Activated naive CD4-positive, alpha-beta T cell treated with anti-CD3 and anti-CD28 coated beads, Interleukin-2, amount 10 ng/mL, durations not matched to agents 7 days and 5 days (primary cell): ENCODE results near the gene STRA6.

Source experiments
- CTCF ChIA-PET: fragments of 350-600 bp; sonication (Branson Sonifier 250); formaldehyde crosslinking; loops from one replicate; lab custom pipeline; 2021; ENCODE audit warnings: antibody characterized with exemption; lab: Charles Lee
- DNase-seq: peaks from one replicate; pipeline ENCODE4 v3.0.0-alpha.2; 2020
- H3K27ac Mint-ChIP-seq: one replicate; pipeline ENCODE4 v1.8.0; 2021; ENCODE audit warnings: mild to moderate bottlenecking, moderate library complexity, mixed read lengths
- H3K27me3 Mint-ChIP-seq: one replicate; pipeline ENCODE4 v1.8.0; 2021; ENCODE audit warnings: mild to moderate bottlenecking, mixed read lengths
- H3K36me3 Mint-ChIP-seq: one replicate; pipeline ENCODE4 v1.8.0; 2021; ENCODE audit warnings: mixed read lengths
- H3K4me1 Mint-ChIP-seq: one replicate; pipeline ENCODE4 v1.8.0; 2021; ENCODE audit warnings: mixed read lengths
- H3K4me3 Mint-ChIP-seq: one replicate; pipeline ENCODE4 v1.8.0; 2021; ENCODE audit warnings: mild to moderate bottlenecking, moderate library complexity, mixed read lengths
- H3K9me3 Mint-ChIP-seq: one replicate; pipeline ENCODE4 v1.8.0; 2021; ENCODE audit warnings: mixed read lengths

Gene STRA6

GRCh38 chr15:74234598-74234875, 31.9 kb upstream of the STRA6 start:
- Mint-ChIP-seq H3K4me3 (no peak overlapping the region), H3K4me1 (no peaks in the 10 kb centered on the region), H3K27me3 (peaks cover 39% of the 10 kb centered on the region), H3K27ac (no peak overlapping the region), H3K36me3 (no peaks in the 10 kb centered on the region), H3K9me3 (no peaks in the 10 kb centered on the region)
- CTCF ChIA-PET = no interaction called here
- DNase-seq = no peak

DNA sequence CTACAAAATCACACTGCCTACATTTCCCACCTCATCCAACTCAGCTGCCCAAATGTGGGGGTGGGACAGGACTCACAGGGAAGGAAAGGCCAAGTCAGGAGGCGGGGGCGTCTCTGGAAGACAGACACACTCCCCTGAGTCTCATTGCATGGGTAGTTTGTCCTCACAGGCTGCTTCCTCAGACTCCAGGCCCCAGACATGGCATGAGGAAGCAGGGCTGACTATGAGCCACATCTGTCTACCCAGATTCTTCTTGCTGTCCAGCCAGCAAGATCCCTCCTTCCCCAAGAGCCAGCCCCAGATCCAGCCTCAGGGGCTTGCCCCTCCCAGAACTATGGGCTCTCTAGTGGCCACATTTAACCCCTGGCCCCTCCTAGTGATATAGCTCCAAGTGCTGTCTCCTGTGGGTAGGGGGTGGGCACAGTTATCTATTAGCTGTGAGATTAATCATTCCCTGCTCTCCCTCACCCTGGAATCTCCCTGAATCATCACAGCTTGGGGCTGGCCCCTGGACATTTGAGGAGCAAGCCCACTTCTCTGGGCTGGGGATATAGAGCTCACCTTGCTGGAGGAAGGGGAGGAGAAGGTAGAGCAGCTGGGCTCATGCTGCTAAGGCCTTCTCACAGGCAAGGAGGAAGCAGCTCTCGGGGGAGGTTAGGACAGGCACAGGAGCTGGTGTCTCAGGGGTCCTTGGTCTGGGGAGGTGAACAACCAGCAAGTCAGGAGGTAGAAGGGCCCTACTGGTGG, 31.4 kb upstream of the STRA6 start:
- CTCF ChIA-PET = no interaction called here
- Mint-ChIP-seq H3K4me3 (no peak overlapping the region), H3K36me3 (no peaks in the 10 kb centered on the region), H3K27ac (no peak overlapping the region), H3K9me3 (no peaks in the 10 kb centered on the region), H3K27me3 (peaks cover 36% of the 10 kb centered on the region), H3K4me1 (no peaks in the 10 kb centered on the region)
- no peak for DNase-seq

DNA sequence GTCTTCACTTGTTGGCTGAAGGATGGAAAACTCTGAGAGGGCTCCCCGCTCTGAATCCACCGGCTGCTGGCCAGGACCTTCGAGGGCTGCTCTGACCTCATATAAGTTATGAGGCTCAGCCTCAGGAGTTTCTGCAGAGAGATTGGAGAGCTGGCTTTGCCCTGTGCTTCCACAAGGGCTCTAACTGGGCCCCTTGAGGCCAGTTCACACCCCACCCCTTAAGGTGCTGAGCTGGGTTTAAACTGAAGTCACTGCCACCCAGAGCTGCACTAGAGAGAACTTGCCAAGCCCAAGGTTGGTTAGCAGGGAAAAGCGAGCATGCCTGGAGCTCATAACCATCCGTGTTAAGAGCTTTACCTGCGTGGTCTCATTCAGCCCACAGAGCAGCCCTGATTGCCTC, 30.8 kb upstream of the STRA6 start:
- peaks cover 32% of the 10 kb centered on the region for H3K27me3 Mint-ChIP-seq
- no peaks in the 10 kb centered on the region for H3K9me3 Mint-ChIP-seq
- CTCF ChIA-PET = no interaction called here
- H3K27ac Mint-ChIP-seq = no peak overlapping the region
- DNase-seq = no peak
- H3K4me1 Mint-ChIP-seq = no peaks in the 10 kb centered on the region
- H3K4me3 Mint-ChIP-seq = no peak overlapping the region
- no peaks in the 10 kb centered on the region for H3K36me3 Mint-ChIP-seq

- no peaks in the 10 kb centered on the region for H3K9me3 Mint-ChIP-seq
- no peak for DNase-seq
- H3K36me3 Mint-ChIP-seq = no peaks in the 10 kb centered on the region
- no peak overlapping the region for H3K27ac Mint-ChIP-seq
- no peaks in the 10 kb centered on the region for H3K4me1 Mint-ChIP-seq
- peaks cover 41% of the 10 kb centered on the region for H3K27me3 Mint-ChIP-seq
- H3K4me3 Mint-ChIP-seq = no peak overlapping the region
- CTCF ChIA-PET = no interaction called here
These were observed 28.9 kb upstream of the STRA6 start for GRCh38 chr15:74231475-74231874.

DNA sequence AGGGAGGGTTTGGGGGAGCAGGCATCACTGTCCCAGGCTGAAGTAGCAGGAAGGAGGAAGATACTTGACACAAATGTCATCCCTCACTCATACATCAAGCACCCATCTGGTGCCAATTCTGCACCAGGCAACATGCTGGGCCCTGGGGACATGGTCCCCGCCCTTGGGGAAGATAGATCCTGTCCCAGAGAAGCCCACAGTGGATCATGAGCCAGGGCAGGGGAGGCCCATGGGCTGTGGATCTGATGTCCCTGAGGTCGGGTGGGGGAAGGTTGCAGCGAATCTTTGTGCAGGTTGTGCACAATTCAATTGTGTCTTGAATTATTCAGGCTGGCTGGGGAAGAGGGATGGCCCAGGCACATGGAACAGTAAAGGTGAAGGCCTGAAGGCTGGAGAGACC, 27.1 kb upstream of the STRA6 start:
- H3K36me3 Mint-ChIP-seq = no peaks in the 10 kb centered on the region
- peaks cover 49% of the 10 kb centered on the region for H3K27me3 Mint-ChIP-seq
- no peak for DNase-seq
- no peaks in the 10 kb centered on the region for H3K9me3 Mint-ChIP-seq
- no peak overlapping the region for H3K4me3 Mint-ChIP-seq
- no peak overlapping the region for H3K27ac Mint-ChIP-seq
- no peaks in the 10 kb centered on the region for H3K4me1 Mint-ChIP-seq
- CTCF ChIA-PET = no interaction called here

GRCh38 chr15:74228723-74229081, 26.1 kb upstream of the STRA6 start:
- Mint-ChIP-seq H3K4me1 (no peaks in the 10 kb centered on the region), H3K27me3 (peaks cover 50% of the 10 kb centered on the region), H3K27ac (no peak overlapping the region), H3K4me3 (no peak overlapping the region), H3K36me3 (no peaks in the 10 kb centered on the region), H3K9me3 (no peaks in the 10 kb centered on the region)
- CTCF ChIA-PET = no interaction called here
- DNase-seq = no peak

GRCh38 chr15:74227968-74228722, 25.6 kb upstream of the STRA6 start:
- peaks cover 52% of the 10 kb centered on the region for H3K27me3 Mint-ChIP-seq
- CTCF ChIA-PET = no interaction called here
- no peak overlapping the region for H3K27ac Mint-ChIP-seq
- no peak overlapping the region for H3K4me3 Mint-ChIP-seq
- no peak for DNase-seq
- no peaks in the 10 kb centered on the region for H3K9me3 Mint-ChIP-seq
- H3K4me1 Mint-ChIP-seq = no peaks in the 10 kb centered on the region
- no peaks in the 10 kb centered on the region for H3K36me3 Mint-ChIP-seq

GRCh38 chr15:74226761-74227540, 24.4 kb upstream of the STRA6 start:
- DNase-seq = no peak
- CTCF ChIA-PET = no interaction called here
- H3K27me3 Mint-ChIP-seq = peaks cover 59% of the 10 kb centered on the region

GRCh38 chr15:74225928-74226327, 23.3 kb upstream of the STRA6 start:
- Mint-ChIP-seq H3K9me3 (no peaks in the 10 kb centered on the region), H3K4me3 (no peak overlapping the region), H3K4me1 (no peaks in the 10 kb centered on the region), H3K36me3 (no peaks in the 10 kb centered on the region), H3K27ac (no peak overlapping the region), H3K27me3 (peaks cover 68% of the 10 kb centered on the region)
- CTCF ChIA-PET = no interaction called here
- DNase-seq = no peak

More at GRCh38 chr15:74226761-74227540, 24.4 kb upstream of the STRA6 start:
- Mint-ChIP-seq H3K4me1 (no peaks in the 10 kb centered on the region), H3K9me3 (no peaks in the 10 kb centered on the region), H3K4me3 (no peak overlapping the region), H3K27ac (no peak overlapping the region), H3K36me3 (no peaks in the 10 kb centered on the region)

DNA sequence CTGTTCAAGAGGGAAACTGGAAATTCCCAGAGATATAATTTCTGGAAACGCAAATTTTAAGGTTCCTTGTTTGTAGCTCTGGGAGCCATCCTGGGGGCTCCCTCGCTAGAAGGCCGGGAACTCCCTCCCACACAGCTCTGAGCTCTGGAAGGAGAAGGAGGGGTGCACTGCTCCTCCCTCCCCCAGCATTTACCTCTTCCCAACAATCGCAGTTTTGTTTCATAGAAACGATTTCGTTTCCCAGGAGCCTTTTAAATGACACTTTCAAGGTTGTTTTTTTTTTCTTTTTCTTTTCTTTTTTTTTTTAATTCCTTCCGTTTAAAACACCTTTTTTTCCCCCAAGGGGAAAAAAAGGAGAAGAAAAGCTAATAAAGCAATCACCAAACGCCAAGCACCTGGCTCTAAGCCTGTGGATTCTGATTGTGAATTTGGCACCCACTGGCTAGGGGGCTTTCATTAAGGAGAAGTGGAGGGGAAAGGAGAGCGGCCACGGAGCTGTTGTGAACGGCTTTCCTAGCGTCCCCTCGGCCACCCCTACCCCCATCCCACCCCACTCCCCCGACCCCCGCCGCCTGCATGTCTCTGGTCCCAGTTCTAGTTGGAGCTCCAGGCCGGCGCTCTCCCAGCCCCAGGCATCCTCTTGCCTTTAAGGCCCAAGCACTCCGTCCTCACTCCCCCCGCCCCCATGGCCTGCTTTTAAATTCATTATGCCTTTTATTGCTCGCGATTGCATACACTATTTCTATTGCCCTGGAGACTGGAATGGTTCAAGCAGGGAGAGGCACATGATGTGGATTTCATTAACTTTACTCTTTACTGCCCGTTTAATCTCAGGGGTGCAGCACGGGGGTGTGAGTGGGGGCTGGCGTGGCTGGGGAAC, 19.9 kb upstream of the STRA6 start:
- Mint-ChIP-seq H3K36me3 (no peaks in the 10 kb centered on the region), H3K27ac (no peak overlapping the region), H3K27me3 (peaks cover 79% of the 10 kb centered on the region), H3K9me3 (no peaks in the 10 kb centered on the region), H3K4me3 (no peak overlapping the region), H3K4me1 (no peaks in the 10 kb centered on the region)
- no peak for DNase-seq
- CTCF ChIA-PET = no interaction called here

- H3K36me3 Mint-ChIP-seq = no peaks in the 10 kb centered on the region
- peaks cover 81% of the 10 kb centered on the region for H3K27me3 Mint-ChIP-seq
- H3K9me3 Mint-ChIP-seq = no peaks in the 10 kb centered on the region
- H3K4me3 Mint-ChIP-seq = no peak overlapping the region
- no peaks in the 10 kb centered on the region for H3K4me1 Mint-ChIP-seq
- H3K27ac Mint-ChIP-seq = no peak overlapping the region
- CTCF ChIA-PET = no interaction called here
- no peak for DNase-seq
These were observed 19.0 kb upstream of the STRA6 start for GRCh38 chr15:74221399-74222239.

DNA sequence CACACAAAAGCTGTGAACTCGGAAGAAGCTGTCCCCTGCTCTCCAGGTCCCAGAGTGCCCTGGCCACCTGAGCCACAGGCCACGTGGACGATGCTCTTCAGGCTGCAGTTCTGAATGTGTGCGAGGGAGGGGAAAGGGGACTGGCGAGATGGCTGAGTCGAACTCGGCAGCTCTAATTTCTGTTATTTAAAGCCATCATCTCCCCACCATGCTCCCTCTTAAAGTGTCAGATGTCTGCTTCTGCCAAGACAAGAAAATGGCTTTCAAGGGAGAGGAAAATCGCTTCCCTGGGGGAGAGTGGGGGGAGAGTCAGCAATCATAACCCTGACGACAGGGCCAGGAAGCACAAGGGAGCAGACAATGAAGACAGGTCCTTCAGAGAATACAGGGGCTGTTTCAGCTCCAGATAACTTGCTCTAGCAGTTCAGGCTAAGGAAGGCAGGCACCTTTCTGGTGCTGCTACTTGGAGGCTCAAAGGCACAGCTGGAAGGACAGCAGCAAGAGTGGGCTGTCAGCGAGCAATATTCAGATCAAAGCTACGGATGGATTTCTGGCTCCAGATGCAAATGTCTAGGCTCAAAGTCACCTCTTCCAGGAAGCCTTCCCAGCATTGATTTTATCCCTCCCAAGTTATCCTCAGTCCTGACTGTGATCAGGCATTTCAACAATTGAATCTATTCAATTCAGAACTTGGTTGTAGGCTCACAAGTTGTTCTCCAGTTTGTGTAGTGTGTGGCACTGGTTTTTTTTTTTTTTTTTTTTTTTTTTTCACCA, 18.1 kb upstream of the STRA6 start:
- Mint-ChIP-seq H3K27ac (no peak overlapping the region), H3K36me3 (no peaks in the 10 kb centered on the region), H3K4me3 (no peak overlapping the region), H3K27me3 (peaks cover 75% of the 10 kb centered on the region), H3K4me1 (no peaks in the 10 kb centered on the region), H3K9me3 (no peaks in the 10 kb centered on the region)
- no peak for DNase-seq
- CTCF ChIA-PET = no interaction called here
